GM12865 (cell line): Measurements from ENCODE around the gene POLR2C.

Experiments
- DNase-seq: peaks from one replicate; pipeline ENCODE4 v3.0.0; 2010; ENCODE audit warnings: low read depth
- H3K4me3 ChIP-seq: 2 replicates; pipeline ENCODE4 v1.5.1; 2011; ENCODE audit warnings: mild to moderate bottlenecking, low read depth, low read length, control low read depth
- CTCF ChIP-seq: IDR thresholded peaks from 2 replicates; pipeline ENCODE4 v1.5.1; 2011; ENCODE audit warnings: low read length, control low read depth, low read depth, inconsistent platforms; ENCODE audit not compliant: insufficient read depth; ENCODE audit errors: missing control alignments

Gene POLR2C

GRCh38 chr16:57519796-57520360, 57.4 kb downstream of the POLR2C start:
- DNase-seq, result peak; percentile 80
- H3K4me3 ChIP-seq, result no peak overlapping the region
- TF ChIP-seq CTCF, result peak; percentile 99
